B cell (primary cell): ENCODE results near the gene MDFI. TPM values are rescaled to one million over a fixed set of nuclear protein-coding genes. Genes with fewer than 3 reads are reported as not detected.

Experiments used
- ATAC-seq: fragments of 200-7000 bp; cut with Tn5 transposase; one replicate; pipeline ENCODE4 v1.10.0; 2021; ENCODE audit warnings: low read depth, mild to moderate bottlenecking, moderate number of reproducible peaks, moderate library complexity
- CTCF ChIA-PET: fragments of 350-600 bp; sonication (Branson Sonifier 250); formaldehyde crosslinking; loops from one replicate; lab custom pipeline; 2021; ENCODE audit warnings: antibody characterized with exemption, inconsistent platforms; lab: Charles Lee
- POLR2A ChIA-PET: fragments of 350-600 bp; sonication (Branson Sonifier 250); formaldehyde crosslinking; loops from one replicate; lab custom pipeline; 2021; ENCODE audit warnings: antibody characterized with exemption; lab: Charles Lee
- DNase-seq: peaks from one replicate; pipeline ENCODE4 v3.0.0; 2013
- H2AFZ ChIP-seq: 2 replicates; pipeline ENCODE4 v1.6.1; 2012; ENCODE audit warnings: mild to moderate bottlenecking, low read depth, low read length; ENCODE audit not compliant: insufficient read depth, poor library complexity, severe bottlenecking
- H3K27ac ChIP-seq, 2 donors: 1 replicate in 1 of 2; 2 replicates in 1 of 2; pipeline ENCODE4 v1.5.1; 2012 to 2013; ENCODE audit warnings: low read length in 2 of 2, mild to moderate bottlenecking in 2 of 2, moderate library complexity in 1 of 2
- H3K27me3 ChIP-seq, 4 experiments: fragments of 200-600 bp in 1 of 4; sonication (generic) in 1 of 4; replicated peaks in 1 of 4; 1 replicate in 2 of 4; 2 replicates in 2 of 4; pipeline versions ENCODE4 v1.6.1 to v1.7.0; 2013 to 2016; ENCODE audit warnings: low read length in 3 of 4, mild to moderate bottlenecking in 2 of 4, mixed read lengths in 1 of 4, moderate library complexity in 1 of 4; ENCODE audit not compliant: insufficient read depth in 4 of 4, control insufficient read depth in 3 of 4; ENCODE audit errors: control extremely low read depth in 1 of 4
- H3K36me3 ChIP-seq, 2 experiments: replicated peaks in 1 of 2; 1 replicate in 1 of 2; 2 replicates in 1 of 2; pipeline versions ENCODE4 v1.6.1 to v1.7.1; 2013; ENCODE audit warnings: low read length in 1 of 2; ENCODE audit not compliant: insufficient read depth in 2 of 2, control insufficient read depth in 1 of 2; ENCODE audit errors: control extremely low read depth in 1 of 2, extremely low read depth in 1 of 2
- H3K4me1 ChIP-seq, 2 donors: fragments of 200-600 bp in 1 of 2; sonication (generic) in 1 of 2; 1 replicate in 1 of 2; 2 replicates in 1 of 2; pipeline versions ENCODE4 v1.5.1 to v1.6.1; 2013 to 2017; ENCODE audit warnings: low read length in 2 of 2; ENCODE audit not compliant: control insufficient read depth in 2 of 2, insufficient read depth in 2 of 2
- H3K4me2 ChIP-seq: replicated peaks from 2 replicates; pipeline ENCODE3; 2012; ENCODE audit warnings: mild to moderate bottlenecking, low read depth, low read length; ENCODE audit not compliant: poor library complexity, severe bottlenecking
- H3K4me3 ChIP-seq, 5 experiments: fragments of 200-600 bp in 1 of 5; sonication (generic) in 1 of 5; 1 replicate in 3 of 5; 2 replicates in 2 of 5; pipeline versions ENCODE4 v1.5.1 to v1.7.0; 2011 to 2016; ENCODE audit warnings: low read length in 4 of 5, mild to moderate bottlenecking in 4 of 5, low read depth in 2 of 5, control low read depth in 1 of 5, moderate library complexity in 1 of 5; ENCODE audit not compliant: insufficient read depth in 1 of 5; ENCODE audit errors: control extremely low read depth in 1 of 5, extremely low read depth in 1 of 5
- H3K79me2 ChIP-seq: fragments of 200-600 bp; sonication (generic); one replicate; pipeline ENCODE4 v1.6.0; 2016; ENCODE audit warnings: low read length; ENCODE audit not compliant: control insufficient read depth, insufficient read depth
- H3K9ac ChIP-seq: fragments of 200-600 bp; sonication (generic); 2 replicates; pipeline ENCODE4 v1.6.1; 2017; ENCODE audit warnings: mild to moderate bottlenecking, low read length, moderate library complexity
- H3K9me3 ChIP-seq, 3 donors: one replicate each; pipeline versions ENCODE4 v1.6.1 to v1.7.1; 2013; ENCODE audit warnings: low read length in 2 of 3; ENCODE audit not compliant: control insufficient read depth in 2 of 3, insufficient read depth in 1 of 3; ENCODE audit errors: control extremely low read depth in 1 of 3
- H4K20me1 ChIP-seq: 2 replicates; pipeline ENCODE4 v1.6.0; 2012; ENCODE audit warnings: mild to moderate bottlenecking, low read length; ENCODE audit not compliant: insufficient read depth, control insufficient read depth, poor library complexity, severe bottlenecking
- H3K27ac Mint-ChIP-seq: one replicate; pipeline ENCODE4 v1.8.0; 2021; ENCODE audit warnings: mixed read lengths
- H3K27me3 Mint-ChIP-seq: one replicate; pipeline ENCODE4 v1.8.0; 2021; ENCODE audit warnings: mixed read lengths
- H3K4me1 Mint-ChIP-seq: one replicate; pipeline ENCODE4 v1.8.0; 2021; ENCODE audit warnings: mixed read lengths
- H3K4me3 Mint-ChIP-seq: one replicate; pipeline ENCODE4 v1.8.0; 2021; ENCODE audit warnings: mixed read lengths
- H3K9me3 Mint-ChIP-seq: one replicate; pipeline ENCODE4 v1.8.0; 2022; ENCODE audit warnings: mixed read lengths; ENCODE audit not compliant: insufficient read depth
- EZH2 ChIP-seq: IDR thresholded peaks from 2 replicates; pipeline ENCODE4 v1.6.1; 2012; ENCODE audit warnings: borderline replicate concordance, low read depth, mild to moderate bottlenecking, moderate library complexity, low read length; ENCODE audit not compliant: insufficient read depth, poor library complexity, severe bottlenecking
- WGBS: methylation state at CpG from one replicate; pipeline ENCODE4 v1.1.5; 2013; ENCODE audit warnings: missing lambda C conversion rate; ENCODE audit not compliant: insufficient coverage; 5-methylcytosine and 5-hydroxymethylcytosine counted together
- intact Hi-C: fragments of 100-400 bp; cut with micrococcal nuclease; formaldehyde crosslinking; loops from one replicate; pipeline ENCODE4 v1.10.0; 2022
- polyA plus RNA-seq: library from polyadenylated mRNA; depleted of rRNA; stranded (reverse); fragments of >200 nt; gene quantifications from 2 replicates; pipeline ENCODE4 v1.2.3, GENCODE V29; 2012
- total RNA-seq, 2 donors: library from RNA; stranded (reverse); fragments of 120-200 nt in 1 of 2; gene quantifications; 1 replicate in 1 of 2; 2 replicates in 1 of 2; pipeline versions ENCODE4 v1.2.3 to v1.2.4, GENCODE V29; 2013 to 2022
- TF ChIP-seq, protein P1 (sequence below): fragments of 200-600 bp; IDR thresholded peaks from one replicate; pipeline ENCODE4 v1.8.0; 2022; ENCODE audit warnings: antibody characterized with exemption, mild to moderate bottlenecking

MDFI gene
- total and polyA plus RNA-seq, 2 donors (not counting 1 experiment from before 2014, with no cell fraction given): not detected

DNA sequence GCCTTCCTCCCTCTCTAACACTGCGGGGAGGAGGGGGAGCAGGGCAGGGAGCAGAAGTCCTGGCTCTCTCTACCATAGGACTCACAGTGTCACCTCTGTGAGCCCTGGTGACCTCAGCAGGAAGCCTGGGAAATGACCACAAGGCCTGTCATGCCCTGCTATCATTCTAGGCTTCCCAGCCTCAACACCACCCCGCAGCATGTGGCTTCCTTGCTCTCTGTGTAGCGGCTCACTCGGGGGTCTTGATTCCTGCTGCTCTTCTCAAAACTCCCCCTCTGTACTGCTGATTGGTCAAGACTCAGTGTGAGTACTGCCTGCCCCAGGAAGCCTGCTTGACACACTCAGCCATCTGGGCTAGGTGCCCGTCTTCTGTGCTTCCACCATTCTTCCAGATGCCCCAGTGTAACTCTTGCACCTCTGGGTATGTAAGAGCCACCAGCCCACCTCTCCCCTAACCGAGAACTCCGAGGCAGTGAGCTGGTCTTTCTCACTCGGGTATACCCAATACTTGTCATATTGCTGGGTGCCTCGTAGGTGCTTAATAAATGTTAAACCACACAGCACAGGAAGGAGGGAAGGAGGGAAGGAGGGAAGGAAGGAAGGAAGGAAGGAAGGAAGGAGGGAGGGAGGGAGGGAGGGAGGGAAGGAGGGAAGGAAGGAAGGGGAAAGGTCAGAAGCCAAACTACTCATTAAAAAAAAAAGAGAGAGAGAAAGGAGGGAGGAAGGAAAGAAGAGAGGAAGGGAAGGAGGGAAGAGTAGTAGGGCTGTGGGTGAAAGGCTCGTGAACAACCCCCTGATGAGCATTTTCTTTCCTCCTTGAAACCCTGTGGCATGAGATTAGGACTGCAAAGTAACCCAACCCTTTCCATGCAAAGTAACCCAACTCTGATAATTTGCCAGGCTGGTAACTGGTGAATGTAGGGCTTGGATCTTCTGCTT, 5.0 kb downstream of the MDFI start:
- ChIA-PET POLR2A (no interaction called here), CTCF (no interaction called here)
- intact Hi-C loops: no loop called here
- Histone ChIP-seq H3K4me2 (no peak overlapping the region), H3K27me3 (peaks cover 0 to 42% (median 7%) of the 10 kb centered on the region in 4 experiments), H3K4me1 (peaks cover 7 to 8% of the 10 kb centered on the region in 2 donors), H3K79me2 (no peaks in the 10 kb centered on the region), H3K27ac (no peak overlapping the region), H3K36me3 (no peaks in the 10 kb centered on the region), H3K4me3 (no peak overlapping the region), H3K9ac (no peak overlapping the region), H4K20me1 (no peaks in the 10 kb centered on the region), H3K9me3 (peaks cover 0 to 5% (median 0%) of the 10 kb centered on the region in 3 donors), H2AFZ (no peak overlapping the region)
- peaks cover 40% of the 10 kb centered on the region for H3K27me3 Mint-ChIP-seq
- ATAC-seq (no peak), DNase-seq (no peak)
- peaks cover 7% of the 10 kb centered on the region for H3K4me1 Mint-ChIP-seq
- 82% methylated on average over 5 of the region's 10 CpGs for WGBS
- no peak overlapping the region for H3K4me3 Mint-ChIP-seq
- H3K27ac Mint-ChIP-seq: no peak overlapping the region
- TF ChIP-seq, protein P1, sequence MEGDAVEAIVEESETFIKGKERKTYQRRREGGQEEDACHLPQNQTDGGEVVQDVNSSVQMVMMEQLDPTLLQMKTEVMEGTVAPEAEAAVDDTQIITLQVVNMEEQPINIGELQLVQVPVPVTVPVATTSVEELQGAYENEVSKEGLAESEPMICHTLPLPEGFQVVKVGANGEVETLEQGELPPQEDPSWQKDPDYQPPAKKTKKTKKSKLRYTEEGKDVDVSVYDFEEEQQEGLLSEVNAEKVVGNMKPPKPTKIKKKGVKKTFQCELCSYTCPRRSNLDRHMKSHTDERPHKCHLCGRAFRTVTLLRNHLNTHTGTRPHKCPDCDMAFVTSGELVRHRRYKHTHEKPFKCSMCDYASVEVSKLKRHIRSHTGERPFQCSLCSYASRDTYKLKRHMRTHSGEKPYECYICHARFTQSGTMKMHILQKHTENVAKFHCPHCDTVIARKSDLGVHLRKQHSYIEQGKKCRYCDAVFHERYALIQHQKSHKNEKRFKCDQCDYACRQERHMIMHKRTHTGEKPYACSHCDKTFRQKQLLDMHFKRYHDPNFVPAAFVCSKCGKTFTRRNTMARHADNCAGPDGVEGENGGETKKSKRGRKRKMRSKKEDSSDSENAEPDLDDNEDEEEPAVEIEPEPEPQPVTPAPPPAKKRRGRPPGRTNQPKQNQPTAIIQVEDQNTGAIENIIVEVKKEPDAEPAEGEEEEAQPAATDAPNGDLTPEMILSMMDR: no peak
- TF ChIP-seq EZH2: no peak
- H3K9me3 Mint-ChIP-seq: no peaks in the 10 kb centered on the region

DNA sequence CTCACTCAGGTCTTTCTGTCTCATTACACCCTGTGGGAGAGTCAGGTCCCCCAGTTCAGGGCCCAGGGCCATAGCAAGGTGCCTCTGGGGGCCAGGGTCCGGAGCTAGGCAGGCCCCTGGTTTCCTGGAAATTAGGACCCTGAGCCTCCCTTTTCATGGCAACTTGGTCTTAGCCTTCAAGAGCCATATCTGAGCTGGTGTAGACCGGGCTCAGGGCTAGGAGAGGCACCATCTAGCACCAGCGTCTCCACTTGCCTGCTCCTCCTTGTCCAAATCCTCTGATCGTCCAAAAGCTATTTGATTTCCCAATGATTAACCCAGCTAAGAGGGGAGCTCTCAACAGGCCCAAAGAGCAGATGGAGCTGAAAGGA, 5.6 kb downstream of the MDFI start:
- intact Hi-C loops: no loop called here
- Histone ChIP-seq H3K27ac (no peak overlapping the region), H3K79me2 (no peaks in the 10 kb centered on the region), H3K4me3 (no peak overlapping the region), H3K9me3 (peaks cover 0 to under 1% (median 0%) of the 10 kb centered on the region in 3 donors), H3K27me3 (peaks cover 0 to 38% (median 3%) of the 10 kb centered on the region in 4 experiments), H2AFZ (no peak overlapping the region), H3K4me1 (peaks cover 2% of the 10 kb centered on the region in 2 donors), H3K36me3 (no peaks in the 10 kb centered on the region), H3K4me2 (no peak overlapping the region), H4K20me1 (no peaks in the 10 kb centered on the region), H3K9ac (no peak overlapping the region)
- 87% methylated on average over 4 of the region's 4 CpGs for WGBS
- no peak for DNase-seq
- Mint-ChIP-seq H3K4me1 (peaks cover 5% of the 10 kb centered on the region), H3K4me3 (no peak overlapping the region), H3K27me3 (peaks cover 40% of the 10 kb centered on the region), H3K27ac (no peak overlapping the region), H3K9me3 (no peaks in the 10 kb centered on the region)
- TF ChIP-seq EZH2: no peak
- TF ChIP-seq, protein P1: no peak
- CTCF ChIA-PET: no interaction called here
- POLR2A ChIA-PET: no interaction called here
- ATAC-seq: no peak
